Endothelial cell (in vitro differentiated cells): ENCODE data around the gene RNPS1. TPM values are rescaled to one million over a fixed set of nuclear protein-coding genes. Genes with fewer than 3 reads are reported as not detected.

Experiments used
- DNase-seq: peaks from one replicate; pipeline ENCODE4 v3.0.0; 2021; ENCODE audit warnings: low spot score
- H3K27ac Mint-ChIP-seq: one replicate; pipeline ENCODE4 v1.8.0; 2021; ENCODE audit warnings: mixed read lengths, inconsistent platforms; ENCODE audit not compliant: unreplicated experiment
- H3K27me3 Mint-ChIP-seq: one replicate; pipeline ENCODE4 v1.8.0; 2021; ENCODE audit warnings: mild to moderate bottlenecking, moderate library complexity, mixed read lengths, inconsistent platforms; ENCODE audit not compliant: unreplicated experiment
- H3K36me3 Mint-ChIP-seq: one replicate; pipeline ENCODE4 v1.8.0; 2021; ENCODE audit warnings: mild to moderate bottlenecking, low read depth, mixed read lengths, inconsistent platforms; ENCODE audit not compliant: unreplicated experiment
- H3K4me1 Mint-ChIP-seq: one replicate; pipeline ENCODE4 v1.8.0; 2021; ENCODE audit warnings: mild to moderate bottlenecking, mixed read lengths, inconsistent platforms; ENCODE audit not compliant: unreplicated experiment
- H3K4me3 Mint-ChIP-seq: one replicate; pipeline ENCODE4 v1.8.0; 2021; ENCODE audit warnings: mild to moderate bottlenecking, mixed read lengths, inconsistent platforms; ENCODE audit not compliant: unreplicated experiment
- H3K9me3 Mint-ChIP-seq: one replicate; pipeline ENCODE4 v1.8.0; 2021; ENCODE audit warnings: mixed read lengths, inconsistent platforms; ENCODE audit not compliant: unreplicated experiment
- CTCF ChIP-seq: fragments of 200-600 bp; sonication (generic); IDR thresholded peaks from one replicate; pipeline ENCODE4 v1.5.0; 2021; ENCODE audit warnings: antibody characterized with exemption; ENCODE audit not compliant: unreplicated experiment
- total RNA-seq: library from RNA; stranded (reverse); fragmentation: NEBNext Ultra II Directional; extraction: Animal tissue kit (Norgen Biotek cat#: 25700); gene quantifications from one replicate; pipeline ENCODE4 v1.2.1, GENCODE V29; 2021; ENCODE audit not compliant: unreplicated experiment

RNPS1 gene
- total RNA-seq, 1 donor from 2014 or later: 203 TPM

GRCh38 chr16:2233046-2233775 lies 34.7 kb downstream of the RNPS1 start:
- no peaks in the 10 kb centered on the region for H3K36me3 Mint-ChIP-seq
- H3K4me3 Mint-ChIP-seq: no peak overlapping the region
- H3K9me3 Mint-ChIP-seq: no peaks in the 10 kb centered on the region
- peaks cover 8% of the 10 kb centered on the region for H3K27me3 Mint-ChIP-seq
- H3K27ac Mint-ChIP-seq: no peak overlapping the region
- no peaks in the 10 kb centered on the region for H3K4me1 Mint-ChIP-seq
- no peak for TF ChIP-seq CTCF
- no peak for DNase-seq

- H3K9me3 Mint-ChIP-seq: no peaks in the 10 kb centered on the region
- H3K4me1 Mint-ChIP-seq: no peaks in the 10 kb centered on the region
- H3K36me3 Mint-ChIP-seq: no peaks in the 10 kb centered on the region
- no peak for DNase-seq
- H3K27me3 Mint-ChIP-seq: peaks cover 5% of the 10 kb centered on the region
- no peak overlapping the region for H3K27ac Mint-ChIP-seq
- no peak for TF ChIP-seq CTCF
- H3K4me3 Mint-ChIP-seq: no peak overlapping the region
These were observed 35.6 kb downstream of the RNPS1 start for GRCh38 chr16:2232094-2232990.

GRCh38 chr16:2231016-2231931 lies 36.7 kb downstream of the RNPS1 start:
- peaks cover 5% of the 10 kb centered on the region for H3K27me3 Mint-ChIP-seq

GRCh38 chr16:2230376-2230775 lies 37.5 kb downstream of the RNPS1 start:
- no peaks in the 10 kb centered on the region for H3K9me3 Mint-ChIP-seq
- no peak overlapping the region for H3K4me3 Mint-ChIP-seq
- no peaks in the 10 kb centered on the region for H3K4me1 Mint-ChIP-seq
- DNase-seq: no peak
- H3K36me3 Mint-ChIP-seq: no peaks in the 10 kb centered on the region
- H3K27ac Mint-ChIP-seq: no peak overlapping the region
- peaks cover 3% of the 10 kb centered on the region for H3K27me3 Mint-ChIP-seq
- no peak for TF ChIP-seq CTCF

More at GRCh38 chr16:2231016-2231931, 36.7 kb downstream of the RNPS1 start:
- Mint-ChIP-seq H3K4me3 (no peak overlapping the region), H3K27ac (no peak overlapping the region), H3K9me3 (no peaks in the 10 kb centered on the region), H3K4me1 (no peaks in the 10 kb centered on the region), H3K36me3 (no peaks in the 10 kb centered on the region)
- no peak for TF ChIP-seq CTCF
- DNase-seq: no peak
